HFFc6 (cell line): ENCODE data around the gene SNX8. TPM values are rescaled to one million over a fixed set of nuclear protein-coding genes. Genes with fewer than 3 reads are reported as not detected.

Experiments
- DNase-seq: peaks from one replicate; pipeline ENCODE4 v3.0.0-alpha.2; 2018
- H3K27ac Mint-ChIP-seq: 2 replicates; pipeline ENCODE4 v1.8.0; 2020; ENCODE audit warnings: mild to moderate bottlenecking, mixed read lengths
- H3K27me3 Mint-ChIP-seq: 2 replicates; pipeline ENCODE4 v1.8.0; 2021; ENCODE audit warnings: mild to moderate bottlenecking, moderate library complexity, mixed read lengths; ENCODE audit not compliant: insufficient read depth
- H3K36me3 Mint-ChIP-seq: 2 replicates; pipeline ENCODE4 v1.8.0; 2021; ENCODE audit warnings: low read depth, mixed read lengths
- H3K4me1 Mint-ChIP-seq: 2 replicates; pipeline ENCODE4 v1.8.0; 2020; ENCODE audit warnings: low read depth, mixed read lengths
- H3K4me3 Mint-ChIP-seq: 2 replicates; pipeline ENCODE4 v1.8.0; 2020; ENCODE audit warnings: mild to moderate bottlenecking, moderate library complexity, mixed read lengths
- H3K9me3 Mint-ChIP-seq: 2 replicates; pipeline ENCODE4 v1.8.0; 2020; ENCODE audit warnings: mild to moderate bottlenecking, mixed read lengths
- long read RNA-seq: library from polyadenylated mRNA; unstranded; transcript quantifications from one replicate; pipeline ENCODE4 v2.0.0, GENCODE V29; 2019
- total RNA-seq, 6 experiments: library from RNA; stranded (reverse); fragmentation: NEBNext Ultra II Directional; extraction: Animal tissue kit (Norgen Biotek cat#: 25700); gene quantifications; 2 replicates in 1 of 6; 3 replicates in 5 of 6; pipeline ENCODE4 v1.2.3, GENCODE V29; 2021
- TF ChIP-seq, protein P1 (sequence below): fragments of 200-600 bp; sonication (generic); IDR thresholded peaks from 2 replicates; pipeline ENCODE4 v1.5.0; 2021; ENCODE audit warnings: antibody characterized with exemption, mild to moderate bottlenecking

Gene SNX8, protein sequence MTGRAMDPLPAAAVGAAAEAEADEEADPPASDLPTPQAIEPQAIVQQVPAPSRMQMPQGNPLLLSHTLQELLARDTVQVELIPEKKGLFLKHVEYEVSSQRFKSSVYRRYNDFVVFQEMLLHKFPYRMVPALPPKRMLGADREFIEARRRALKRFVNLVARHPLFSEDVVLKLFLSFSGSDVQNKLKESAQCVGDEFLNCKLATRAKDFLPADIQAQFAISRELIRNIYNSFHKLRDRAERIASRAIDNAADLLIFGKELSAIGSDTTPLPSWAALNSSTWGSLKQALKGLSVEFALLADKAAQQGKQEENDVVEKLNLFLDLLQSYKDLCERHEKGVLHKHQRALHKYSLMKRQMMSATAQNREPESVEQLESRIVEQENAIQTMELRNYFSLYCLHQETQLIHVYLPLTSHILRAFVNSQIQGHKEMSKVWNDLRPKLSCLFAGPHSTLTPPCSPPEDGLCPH
- 10 to 100 TPM; 44.6 to 67.4 (median 61.9) TPM for total RNA-seq
- long read RNA-seq, full-length matches to known transcripts = 15 of 22 reads
- long read RNA-seq, partial matches to known transcripts = 1 of 22 reads
- long read RNA-seq, other reads (novel, unspliced or antisense) = 6 of 22 reads

- no peaks in the 10 kb centered on the region for H3K27me3 Mint-ChIP-seq
- peaks cover 29% of the 10 kb centered on the region for H3K4me1 Mint-ChIP-seq
- no peak within 1 kb of the TSS; the same call in none of the 2 replicates for H3K4me3 Mint-ChIP-seq
- peak within 1 kb of the TSS; percentile 87 for H3K27ac Mint-ChIP-seq
- peak; percentile 80 for DNase-seq
- H3K36me3 Mint-ChIP-seq = peaks cover 5% of the 10 kb centered on the region; the same call in 1 of the 2 replicates
- no peaks in the 10 kb centered on the region for H3K9me3 Mint-ChIP-seq
- TF ChIP-seq, protein P1, sequence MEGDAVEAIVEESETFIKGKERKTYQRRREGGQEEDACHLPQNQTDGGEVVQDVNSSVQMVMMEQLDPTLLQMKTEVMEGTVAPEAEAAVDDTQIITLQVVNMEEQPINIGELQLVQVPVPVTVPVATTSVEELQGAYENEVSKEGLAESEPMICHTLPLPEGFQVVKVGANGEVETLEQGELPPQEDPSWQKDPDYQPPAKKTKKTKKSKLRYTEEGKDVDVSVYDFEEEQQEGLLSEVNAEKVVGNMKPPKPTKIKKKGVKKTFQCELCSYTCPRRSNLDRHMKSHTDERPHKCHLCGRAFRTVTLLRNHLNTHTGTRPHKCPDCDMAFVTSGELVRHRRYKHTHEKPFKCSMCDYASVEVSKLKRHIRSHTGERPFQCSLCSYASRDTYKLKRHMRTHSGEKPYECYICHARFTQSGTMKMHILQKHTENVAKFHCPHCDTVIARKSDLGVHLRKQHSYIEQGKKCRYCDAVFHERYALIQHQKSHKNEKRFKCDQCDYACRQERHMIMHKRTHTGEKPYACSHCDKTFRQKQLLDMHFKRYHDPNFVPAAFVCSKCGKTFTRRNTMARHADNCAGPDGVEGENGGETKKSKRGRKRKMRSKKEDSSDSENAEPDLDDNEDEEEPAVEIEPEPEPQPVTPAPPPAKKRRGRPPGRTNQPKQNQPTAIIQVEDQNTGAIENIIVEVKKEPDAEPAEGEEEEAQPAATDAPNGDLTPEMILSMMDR = no peak
Observed at GRCh38 chr7:2314209-2314955, at the start of gene SNX8. SNX8 (minus strand) TSS chr7:2314441; CDS start chr7:2314421, 20 bp downstream.

GRCh38 chr7:2362385-2363088, 48.3 kb upstream of the SNX8 start:
- no peak for DNase-seq
- Mint-ChIP-seq H3K4me1 (peaks cover 23% of the 10 kb centered on the region), H3K27ac (no peak overlapping the region), H3K4me3 (no peak overlapping the region), H3K9me3 (no peaks in the 10 kb centered on the region), H3K27me3 (no peaks in the 10 kb centered on the region; the same call in none of the 2 replicates), H3K36me3 (peaks cover 27% of the 10 kb centered on the region)
- TF ChIP-seq, protein P1 = no peak

DNA sequence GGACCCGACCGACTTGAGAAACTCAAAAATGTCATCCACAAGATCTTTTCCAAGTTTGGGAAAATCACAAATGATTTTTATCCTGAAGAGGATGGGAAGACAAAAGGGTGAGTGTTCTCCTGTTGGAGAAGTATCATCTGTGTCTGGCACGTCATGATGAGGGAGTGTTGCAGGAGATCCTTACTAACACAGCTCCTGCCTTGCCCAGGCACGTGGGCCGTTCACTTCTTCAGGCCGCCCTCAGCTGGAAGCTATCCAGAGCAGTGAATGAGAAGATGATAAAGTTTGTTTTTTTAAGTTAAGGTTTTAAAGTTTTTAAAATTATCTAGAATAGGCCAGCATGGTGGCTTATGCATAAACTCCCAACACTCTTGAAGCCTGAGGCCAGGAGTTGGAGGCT, 46.6 kb upstream of the SNX8 start:
- Mint-ChIP-seq H3K27ac (no peak overlapping the region), H3K4me1 (peaks cover 32% of the 10 kb centered on the region), H3K9me3 (no peaks in the 10 kb centered on the region), H3K4me3 (no peak overlapping the region), H3K36me3 (peaks cover 34% of the 10 kb centered on the region), H3K27me3 (no peaks in the 10 kb centered on the region; the same call in 1 of the 2 replicates)
- TF ChIP-seq, protein P1 = no peak
- no peak for DNase-seq

DNA sequence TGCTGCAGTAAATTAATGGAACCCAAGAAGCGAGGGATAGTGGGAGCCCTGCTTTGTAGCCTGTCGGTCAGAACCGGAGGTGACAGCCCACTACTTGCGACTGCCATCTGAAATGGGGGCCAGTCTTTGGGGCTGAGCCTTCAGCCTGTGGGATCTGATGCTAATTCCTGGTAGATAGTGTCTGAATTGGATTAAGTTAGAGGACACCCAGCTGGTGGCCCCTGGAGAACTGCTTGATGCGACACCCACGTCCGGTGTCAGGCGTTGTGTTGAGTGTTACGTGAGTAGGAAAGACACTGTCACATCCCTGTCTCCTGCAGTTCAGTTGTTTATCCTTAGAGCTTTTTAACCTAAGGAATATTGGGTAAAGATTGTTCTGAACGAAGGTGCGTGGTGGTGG, 45.4 kb upstream of the SNX8 start:
- H3K4me3 Mint-ChIP-seq = no peak overlapping the region
- H3K36me3 Mint-ChIP-seq = peaks cover 31% of the 10 kb centered on the region

More for the DNA sequence above, 45.4 kb upstream of the SNX8 start:
- H3K27me3 Mint-ChIP-seq = no peaks in the 10 kb centered on the region
- no peaks in the 10 kb centered on the region for H3K9me3 Mint-ChIP-seq
- DNase-seq = no peak
- H3K27ac Mint-ChIP-seq = no peak overlapping the region
- TF ChIP-seq, protein P1 = no peak
- H3K4me1 Mint-ChIP-seq = peaks cover 32% of the 10 kb centered on the region
